Uterus (tissue), 2 donors: ENCODE data around the gene CFAP70.

Source experiments
- CTCF ChIP-seq, 4 experiments: fragments of 200-600 bp in 2 of 4; fragments of 450-650 bp in 2 of 4; sonication (generic) in 2 of 4; IDR thresholded peaks; one replicate each; pipeline ENCODE4 v1.5.1; 2016 to 2019; ENCODE audit warnings: antibody characterized with exemption in 4 of 4, mild to moderate bottlenecking in 2 of 4, moderate library complexity in 1 of 4
- POLR2A ChIP-seq, 2 donors: fragments of 450-650 bp; IDR thresholded peaks; one replicate each; pipeline ENCODE4 v1.6.1; 2016; ENCODE audit warnings: antibody characterized with exemption in 2 of 2, mild to moderate bottlenecking in 1 of 2, moderate library complexity in 1 of 2

- TF ChIP-seq POLR2A (IDR thresholded peaks at IDR 0.05) (no peak), CTCF (IDR thresholded peaks at IDR 0.05) (no peak)
Observed at GRCh38 chr10:73205081-73205480, 153.6 kb downstream of the CFAP70 start.
